ENCODE measurements around the gene CCDC196.
A peak's percentile ranks its signal among the peaks of the same experiment; 100 is the strongest.

CCDC196 gene

GRCh38 chr14:66476964-66477363 lies 9.2 kb upstream of the CCDC196 start:
- H3K27ac Mint-ChIP-seq: no peak overlapping the region
- no peaks in the 10 kb centered on the region for H3K36me3 Mint-ChIP-seq (ENCODE audit: insufficient read depth)
- H3K4me1 Mint-ChIP-seq (ENCODE audit: low read depth in 2 of 2): no peaks in the 10 kb centered on the region
- ATAC-seq (replicated peaks) (no peak), DNase-seq (no peak)
- no peaks in the 10 kb centered on the region for H3K9me3 Mint-ChIP-seq
- H3K4me3 Mint-ChIP-seq: no peak overlapping the region
- no peaks in the 10 kb centered on the region for H3K27me3 Mint-ChIP-seq

- DNase-seq (no peak), ATAC-seq (replicated peaks) (no peak)
- H3K4me3 Mint-ChIP-seq: no peak overlapping the region
- no peaks in the 10 kb centered on the region for H3K9me3 Mint-ChIP-seq
- no peaks in the 10 kb centered on the region for H3K36me3 Mint-ChIP-seq (ENCODE audit: insufficient read depth)
- H3K27ac Mint-ChIP-seq: no peak overlapping the region
- no peaks in the 10 kb centered on the region for H3K27me3 Mint-ChIP-seq
- H3K4me1 Mint-ChIP-seq (ENCODE audit: low read depth in 2 of 2): no peaks in the 10 kb centered on the region
Measured at GRCh38 chr14:66477567-66477966, 8.6 kb upstream of the CCDC196 start.

- Mint-ChIP-seq H3K27me3 (no peaks in the 10 kb centered on the region), H3K27ac (no peak overlapping the region), H3K4me1 (ENCODE audit: low read depth in 2 of 2) (peaks cover 0 to 4% of the 10 kb centered on the region in 2 donors), H3K9me3 (no peaks in the 10 kb centered on the region), H3K36me3 (ENCODE audit: insufficient read depth) (no peaks in the 10 kb centered on the region), H3K4me3 (no peak overlapping the region)
- ATAC-seq (replicated peaks) (no peak), DNase-seq (no peak)
Measured at GRCh38 chr14:66482873-66483272, 3.3 kb upstream of the CCDC196 start.

GRCh38 chr14:66483322-66483721 lies 2.8 kb upstream of the CCDC196 start:
- Mint-ChIP-seq H3K4me1 (ENCODE audit: low read depth in 2 of 2) (peaks cover 0 to 4% of the 10 kb centered on the region in 2 donors), H3K27me3 (no peaks in the 10 kb centered on the region), H3K27ac (no peak overlapping the region), H3K36me3 (ENCODE audit: insufficient read depth) (no peaks in the 10 kb centered on the region), H3K9me3 (no peaks in the 10 kb centered on the region), H3K4me3 (no peak overlapping the region)
- DNase-seq: no peak
- ATAC-seq (replicated peaks): no peak

- H3K4me1 Mint-ChIP-seq (ENCODE audit: low read depth in 2 of 2): peaks cover 0 to 4% of the 10 kb centered on the region in 2 donors
- no peaks in the 10 kb centered on the region for H3K27me3 Mint-ChIP-seq
- H3K9me3 Mint-ChIP-seq: no peaks in the 10 kb centered on the region
- ATAC-seq (replicated peaks) (no peak), DNase-seq (no peak)
- H3K4me3 Mint-ChIP-seq: no peak overlapping the region
- H3K36me3 Mint-ChIP-seq (ENCODE audit: insufficient read depth): no peaks in the 10 kb centered on the region
- no peak overlapping the region for H3K27ac Mint-ChIP-seq
Measured at GRCh38 chr14:66485029-66485428, 1.1 kb upstream of the CCDC196 start.

DNA sequence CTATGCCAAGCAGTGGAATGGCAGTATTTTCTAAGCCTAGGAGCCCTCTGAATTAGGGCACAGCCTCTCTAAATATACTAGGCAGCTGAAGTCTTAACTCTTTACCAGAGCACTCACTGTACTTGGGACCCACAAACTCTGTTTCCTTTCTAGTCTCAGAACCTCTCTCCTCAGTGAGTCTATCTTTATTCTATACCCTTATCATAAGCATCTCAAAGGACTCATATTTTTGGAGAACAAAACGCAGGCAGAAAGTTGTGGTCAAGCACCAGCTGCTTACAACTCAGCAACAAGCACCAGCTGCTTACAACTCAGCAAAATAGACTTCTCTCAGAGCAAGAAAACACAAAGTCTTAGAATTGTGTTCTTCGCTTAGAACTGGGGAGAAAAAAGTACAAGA lies 993 bp downstream of the CCDC196 start:
- DNase-seq (no peak), ATAC-seq (replicated peaks) (no peak)
- no peak overlapping the region for H3K27ac Mint-ChIP-seq
- no peaks in the 10 kb centered on the region for H3K27me3 Mint-ChIP-seq
- peaks cover 0 to 4% of the 10 kb centered on the region in 2 donors for H3K4me1 Mint-ChIP-seq (ENCODE audit: low read depth in 2 of 2)
- no peaks in the 10 kb centered on the region for H3K36me3 Mint-ChIP-seq (ENCODE audit: insufficient read depth)
- no peaks in the 10 kb centered on the region for H3K9me3 Mint-ChIP-seq
- no peak overlapping the region for H3K4me3 Mint-ChIP-seq

- DNase-seq (no peak), ATAC-seq (replicated peaks) (no peak)
- H3K27me3 Mint-ChIP-seq: no peaks in the 10 kb centered on the region
- H3K9me3 Mint-ChIP-seq: no peaks in the 10 kb centered on the region
- no peak overlapping the region for H3K27ac Mint-ChIP-seq
- peaks cover 2% of the 10 kb centered on the region for H3K36me3 Mint-ChIP-seq (ENCODE audit: insufficient read depth)
- H3K4me3 Mint-ChIP-seq: no peak overlapping the region
- H3K4me1 Mint-ChIP-seq (ENCODE audit: low read depth in 2 of 2): no peaks in the 10 kb centered on the region
Measured at GRCh38 chr14:66490143-66491111, 4.3 kb downstream of the CCDC196 start.

DNA sequence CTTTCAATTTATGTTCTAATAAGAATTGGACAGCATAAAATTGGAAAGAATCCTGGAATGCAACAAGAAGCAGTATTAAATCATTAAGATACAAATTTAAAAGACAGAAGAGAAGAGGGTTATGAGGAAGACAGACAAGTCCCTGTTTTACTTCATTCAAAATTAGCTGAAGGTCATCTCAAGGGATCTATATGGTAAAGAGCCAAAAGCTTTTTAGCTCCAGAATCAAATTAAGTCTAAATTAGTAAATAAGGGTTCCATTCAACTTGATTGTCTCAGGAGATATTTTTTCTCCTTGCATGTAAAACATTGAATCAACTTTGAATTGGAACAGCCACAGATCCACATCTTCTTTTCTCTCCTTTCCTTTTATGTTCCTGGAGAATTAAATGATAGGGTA lies 7.6 kb downstream of the CCDC196 start:
- DNase-seq (no peak), ATAC-seq (replicated peaks) (no peak)
- Mint-ChIP-seq H3K27me3 (no peaks in the 10 kb centered on the region), H3K4me3 (no peak overlapping the region), H3K36me3 (ENCODE audit: insufficient read depth) (peaks cover 2% of the 10 kb centered on the region), H3K9me3 (no peaks in the 10 kb centered on the region), H3K4me1 (ENCODE audit: low read depth in 2 of 2) (no peaks in the 10 kb centered on the region), H3K27ac (no peak overlapping the region)

- Mint-ChIP-seq H3K36me3 (ENCODE audit: insufficient read depth) (peaks cover 2% of the 10 kb centered on the region), H3K4me1 (ENCODE audit: low read depth in 2 of 2) (no peaks in the 10 kb centered on the region), H3K9me3 (no peaks in the 10 kb centered on the region), H3K4me3 (no peak overlapping the region), H3K27ac (no peak overlapping the region), H3K27me3 (no peaks in the 10 kb centered on the region)
- ATAC-seq (replicated peaks) (peak; percentile 58), DNase-seq (peak in 2 of 3 experiments; percentile 5 to 14)
Measured at GRCh38 chr14:66495218-66496098, 9.3 kb downstream of the CCDC196 start.

DNA sequence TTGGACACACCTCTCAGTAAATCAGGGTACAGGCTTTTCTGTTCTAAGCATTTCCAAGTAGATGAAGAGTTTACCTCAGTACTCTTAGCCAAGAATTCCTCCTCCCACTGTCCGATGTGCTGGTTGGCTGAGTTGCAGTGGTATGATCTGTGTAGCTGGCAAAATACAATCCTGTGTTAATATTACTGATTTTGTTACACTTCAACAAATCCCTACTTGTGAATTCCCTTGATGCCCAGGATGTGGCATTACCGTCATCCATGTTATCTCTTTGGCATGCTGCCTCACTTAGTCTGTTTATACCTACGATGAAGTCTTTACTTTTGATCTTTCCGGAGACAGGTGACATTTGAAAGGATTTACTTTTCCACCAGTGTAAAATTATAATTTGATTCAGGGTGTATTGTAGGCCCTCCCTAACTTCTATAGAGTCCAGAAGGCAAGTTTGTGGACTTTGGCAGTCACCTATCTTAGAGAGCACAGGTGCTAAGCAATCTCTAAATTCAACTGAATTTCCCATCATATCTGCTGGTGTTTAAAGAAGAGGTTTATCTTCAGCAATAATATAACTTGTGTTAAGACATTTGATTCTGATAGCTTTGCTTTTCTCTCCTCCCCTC lies 10.1 kb downstream of the CCDC196 start:
- no peak overlapping the region for H3K4me3 Mint-ChIP-seq
- no peaks in the 10 kb centered on the region for H3K4me1 Mint-ChIP-seq (ENCODE audit: low read depth in 2 of 2)
- no peaks in the 10 kb centered on the region for H3K27me3 Mint-ChIP-seq
- DNase-seq: no peak
- no peak overlapping the region for H3K27ac Mint-ChIP-seq
- ATAC-seq (replicated peaks): no peak
- H3K36me3 Mint-ChIP-seq (ENCODE audit: insufficient read depth): peaks cover 2% of the 10 kb centered on the region
- H3K9me3 Mint-ChIP-seq: no peaks in the 10 kb centered on the region

GRCh38 chr14:66496911-66497310 lies 10.7 kb downstream of the CCDC196 start:
- no peak for ATAC-seq (replicated peaks)
- Mint-ChIP-seq H3K4me1 (ENCODE audit: low read depth in 2 of 2) (no peaks in the 10 kb centered on the region), H3K4me3 (no peak overlapping the region), H3K36me3 (ENCODE audit: insufficient read depth) (peaks cover 2% of the 10 kb centered on the region), H3K27me3 (no peaks in the 10 kb centered on the region), H3K9me3 (no peaks in the 10 kb centered on the region), H3K27ac (no peak overlapping the region)
- DNase-seq: no peak

DNA sequence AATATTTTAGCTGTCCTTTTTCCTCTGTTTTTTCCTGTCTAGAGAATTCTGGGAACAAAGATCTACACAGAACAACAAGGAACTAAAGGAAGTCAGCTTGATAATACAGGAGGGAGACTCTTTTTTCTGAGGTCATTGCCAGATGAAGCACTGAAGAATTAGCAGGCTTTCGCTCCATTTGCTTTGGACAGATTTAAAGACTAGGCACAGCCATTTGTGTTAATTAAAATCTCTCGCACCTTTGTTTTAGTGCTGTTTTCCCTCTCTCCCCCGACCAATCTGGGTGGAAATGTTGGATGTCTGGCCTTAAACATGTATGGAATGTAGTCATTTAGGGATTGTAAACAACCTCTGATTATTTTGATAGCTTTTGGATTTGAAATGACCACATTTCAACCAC lies 12.1 kb downstream of the CCDC196 start:
- no peak overlapping the region for H3K4me3 Mint-ChIP-seq
- no peaks in the 10 kb centered on the region for H3K27me3 Mint-ChIP-seq

GRCh38 chr14:66501592-66501991 lies 15.4 kb downstream of the CCDC196 start:
- Mint-ChIP-seq H3K9me3 (no peaks in the 10 kb centered on the region), H3K4me1 (ENCODE audit: low read depth in 2 of 2) (no peaks in the 10 kb centered on the region), H3K4me3 (no peak overlapping the region), H3K27me3 (no peaks in the 10 kb centered on the region), H3K36me3 (ENCODE audit: insufficient read depth) (no peaks in the 10 kb centered on the region), H3K27ac (no peak overlapping the region)
- ATAC-seq (replicated peaks): no peak
- DNase-seq: no peak

More for the DNA sequence above, 12.1 kb downstream of the CCDC196 start:
- H3K9me3 Mint-ChIP-seq: no peaks in the 10 kb centered on the region
- ATAC-seq (replicated peaks) (no peak), DNase-seq (no peak)
- H3K36me3 Mint-ChIP-seq (ENCODE audit: insufficient read depth): no peaks in the 10 kb centered on the region
- no peaks in the 10 kb centered on the region for H3K4me1 Mint-ChIP-seq (ENCODE audit: low read depth in 2 of 2)
- H3K27ac Mint-ChIP-seq: no peak overlapping the region
